ENCODE measurements around the gene POLD4. TPM values are rescaled to one million over a fixed set of nuclear protein-coding genes. Genes with fewer than 3 reads are reported as not detected.

POLD4 gene
- total and polyA plus RNA-seq, 2 donors (not counting 1 experiment from before 2014, with no cell fraction given), result 32.4 to 36.3 TPM

- peak overlapping the region; percentile 67 to 83 (median 80) for H3K4me3 ChIP-seq (replicated peaks in 1 of 4; ENCODE audit: control extremely low read depth in 1 of 4, insufficient read depth in 1 of 4, low read depth in 3 of 4, low read length in 4 of 4)
- H3K9ac ChIP-seq (ENCODE audit: insufficient read depth, low read length), result peak overlapping the region; percentile 74
- H3K4me2 ChIP-seq (ENCODE audit: extremely low read depth, insufficient read depth, low read length), result peak overlapping the region; percentile 81
- no peaks in the 10 kb centered on the region for H3K9me3 ChIP-seq (ENCODE audit: control insufficient read depth, insufficient read depth, low read depth, low read length)
- no peak for DNase-seq (ENCODE audit: low read depth in 2 of 2)
- H3K36me3 ChIP-seq (ENCODE audit: control insufficient read depth, insufficient read depth, low read length), result no peaks in the 10 kb centered on the region
- no peak for TF ChIP-seq EZH2 (IDR thresholded peaks at IDR 0.05; ENCODE audit: low read length, missing control alignments)
- no peak for TF ChIP-seq CTCF (conservative IDR thresholded peaks at IDR 0.05 in 1 of 2, IDR thresholded peaks at IDR 0.05 in 1 of 2; ENCODE audit: low read depth in 1 of 2, low read length in 2 of 2)
- H3K27ac ChIP-seq (ENCODE audit: insufficient read depth, low read length), result peak overlapping the region; percentile 54
- H4K20me1 ChIP-seq (ENCODE audit: control insufficient read depth, extremely low read depth, insufficient read depth, low read length), result no peaks in the 10 kb centered on the region
- H3K27me3 ChIP-seq (ENCODE audit: control insufficient read depth, insufficient read depth, low read length), result no peaks in the 10 kb centered on the region
- H3K4me1 ChIP-seq (ENCODE audit: control insufficient read depth, extremely low read depth, insufficient read depth, low read length), result peaks cover 2% of the 10 kb centered on the region
- H2AFZ ChIP-seq (ENCODE audit: low read length), result peak overlapping the region; percentile 92
- no peaks in the 10 kb centered on the region for H3K79me2 ChIP-seq (ENCODE audit: control insufficient read depth, insufficient read depth, low read length)
Observed at GRCh38 chr11:67317888-67318555, 35.3 kb downstream of the POLD4 start.

GRCh38 chr11:67317205-67317887, 36.0 kb downstream of the POLD4 start:
- H3K9me3 ChIP-seq (ENCODE audit: control insufficient read depth, insufficient read depth, low read depth, low read length), result no peaks in the 10 kb centered on the region
- peak; percentile 87 to 89 for TF ChIP-seq CTCF (conservative IDR thresholded peaks at IDR 0.05 in 1 of 2, IDR thresholded peaks at IDR 0.05 in 1 of 2; ENCODE audit: low read depth in 1 of 2, low read length in 2 of 2)
- no peak for TF ChIP-seq EZH2 (IDR thresholded peaks at IDR 0.05; ENCODE audit: low read length, missing control alignments)

GRCh38 chr11:67316882-67317204, 36.5 kb downstream of the POLD4 start:
- Histone ChIP-seq H3K9ac (ENCODE audit: insufficient read depth, low read length) (no peak overlapping the region), H3K36me3 (ENCODE audit: control insufficient read depth, insufficient read depth, low read length) (no peaks in the 10 kb centered on the region), H3K27ac (ENCODE audit: insufficient read depth, low read length) (peak overlapping the region; percentile 54), H3K27me3 (ENCODE audit: control insufficient read depth, insufficient read depth, low read length) (no peaks in the 10 kb centered on the region), H3K79me2 (ENCODE audit: control insufficient read depth, insufficient read depth, low read length) (no peaks in the 10 kb centered on the region), H4K20me1 (ENCODE audit: control insufficient read depth, extremely low read depth, insufficient read depth, low read length) (no peaks in the 10 kb centered on the region), H2AFZ (ENCODE audit: low read length) (peak overlapping the region; percentile 91), H3K4me3 (replicated peaks in 1 of 4; ENCODE audit: control extremely low read depth in 1 of 4, insufficient read depth in 1 of 4, low read depth in 3 of 4, low read length in 4 of 4) (peak overlapping the region; percentile 67 to 83 (median 80)), H3K9me3 (ENCODE audit: control insufficient read depth, insufficient read depth, low read depth, low read length) (no peaks in the 10 kb centered on the region), H3K4me1 (ENCODE audit: control insufficient read depth, extremely low read depth, insufficient read depth, low read length) (peaks cover 2% of the 10 kb centered on the region), H3K4me2 (ENCODE audit: extremely low read depth, insufficient read depth, low read length) (peak overlapping the region; percentile 81)
- no peak for TF ChIP-seq EZH2 (IDR thresholded peaks at IDR 0.05; ENCODE audit: low read length, missing control alignments)
- DNase-seq (ENCODE audit: low read depth in 2 of 2), result no peak

More at GRCh38 chr11:67317205-67317887, 36.0 kb downstream of the POLD4 start:
- H3K27ac ChIP-seq (ENCODE audit: insufficient read depth, low read length), result peak overlapping the region; percentile 54
- peak overlapping the region; percentile 92 for H2AFZ ChIP-seq (ENCODE audit: low read length)
- DNase-seq (ENCODE audit: low read depth in 2 of 2), result peak; percentile 84 to 91
- H3K36me3 ChIP-seq (ENCODE audit: control insufficient read depth, insufficient read depth, low read length), result no peaks in the 10 kb centered on the region
- no peaks in the 10 kb centered on the region for H3K79me2 ChIP-seq (ENCODE audit: control insufficient read depth, insufficient read depth, low read length)
- peak overlapping the region; percentile 81 for H3K4me2 ChIP-seq (ENCODE audit: extremely low read depth, insufficient read depth, low read length)
- H3K9ac ChIP-seq (ENCODE audit: insufficient read depth, low read length), result peak overlapping the region; percentile 74
- H3K4me1 ChIP-seq (ENCODE audit: control insufficient read depth, extremely low read depth, insufficient read depth, low read length), result peaks cover 2% of the 10 kb centered on the region
- no peaks in the 10 kb centered on the region for H4K20me1 ChIP-seq (ENCODE audit: control insufficient read depth, extremely low read depth, insufficient read depth, low read length)
- no peaks in the 10 kb centered on the region for H3K27me3 ChIP-seq (ENCODE audit: control insufficient read depth, insufficient read depth, low read length)
- H3K4me3 ChIP-seq (replicated peaks in 1 of 4; ENCODE audit: control extremely low read depth in 1 of 4, insufficient read depth in 1 of 4, low read depth in 3 of 4, low read length in 4 of 4), result peak overlapping the region; percentile 67 to 83 (median 80)
